Heart right ventricle (tissue), 16 donors: ENCODE measurements around the gene TEX54. TPM values are rescaled to one million over a fixed set of nuclear protein-coding genes. Genes with fewer than 3 reads are reported as not detected.

Experiments
- ATAC-seq, 8 donors: fragments of 200-7000 bp; cut with Tn5 transposase; one replicate each; pipeline ENCODE4 v1.9.1; 2020; ENCODE audit warnings: mild to moderate bottlenecking in 8 of 8, moderate library complexity in 8 of 8, moderate number of reproducible peaks in 1 of 8
- DNase-seq, 2 donors: peaks; one replicate each; pipeline ENCODE4 v3.0.0-alpha.2; 2020
- H3K27ac ChIP-seq, 10 donors: fragments of 200-600 bp; sonication (generic) in 2 of 10; one replicate each; pipeline versions ENCODE4 v1.5.0 to v1.8.0; 2020 to 2022; ENCODE audit warnings: mild to moderate bottlenecking in 3 of 10
- H3K27me3 ChIP-seq, 7 donors: fragments of 200-600 bp; one replicate each; pipeline ENCODE4 v1.8.0; 2021 to 2022; ENCODE audit warnings: mild to moderate bottlenecking in 2 of 7
- H3K36me3 ChIP-seq, 9 donors: fragments of 200-600 bp; sonication (generic) in 1 of 9; one replicate each; pipeline versions ENCODE4 v1.5.0 to v1.8.0; 2020 to 2022; ENCODE audit warnings: mild to moderate bottlenecking in 2 of 9
- H3K4me1 ChIP-seq, 9 donors: fragments of 200-600 bp; sonication (generic) in 1 of 9; one replicate each; pipeline versions ENCODE4 v1.5.0 to v1.8.0; 2020 to 2022; ENCODE audit warnings: mild to moderate bottlenecking in 4 of 9
- H3K4me3 ChIP-seq, 10 donors: fragments of 200-600 bp; sonication (generic) in 2 of 10; one replicate each; pipeline versions ENCODE4 v1.5.0 to v1.8.0; 2020 to 2022; ENCODE audit warnings: mild to moderate bottlenecking in 7 of 10, moderate library complexity in 2 of 10
- H3K9me3 ChIP-seq, 11 donors: fragments of 200-600 bp in 10 of 11; sonication (generic) in 2 of 11; one replicate each; pipeline versions ENCODE4 v1.5.0 to v1.8.0; 2013 to 2022; ENCODE audit warnings: mild to moderate bottlenecking in 2 of 11, control low read depth in 1 of 11, moderate library complexity in 1 of 11
- WGBS, 2 donors: extraction: QIAGEN DNeasy Blood & Tissue Kit; methylation state at CpG; one replicate each; pipeline ENCODE4 v1.1.7; 2013; ENCODE audit warnings: inconsistent platforms in 1 of 2; 5-methylcytosine and 5-hydroxymethylcytosine counted together
- intact Hi-C, 10 donors: fragments of 100-400 bp; cut with DNase I; formaldehyde crosslinking; loops; one replicate each; pipeline versions ENCODE4 v1.11.1 to v1.14.2; 2022
- polyA plus RNA-seq, 2 donors: library from polyadenylated mRNA; stranded (reverse); fragments of 200-250 nt; gene quantifications; one replicate each; pipeline ENCODE4 v1.2.3, GENCODE V29; 2013
- total RNA-seq, 10 donors: library from RNA; stranded (reverse); fragmentation: NEBNext Ultra II Directional in 3 of 10; extraction: Animal tissue kit (Norgen Biotek cat#: 25700) in 3 of 10; gene quantifications; one replicate each; pipeline versions ENCODE4 v1.2.1 to v1.2.4, GENCODE V29; 2021 to 2023
- TF ChIP-seq, protein P1 (sequence below), 9 donors: fragments of 200-600 bp; sonication (generic) in 2 of 9; IDR thresholded peaks; one replicate each; pipeline versions ENCODE4 v1.5.0 to v1.8.0; 2021 to 2022; ENCODE audit warnings: antibody characterized with exemption in 9 of 9, mild to moderate bottlenecking in 5 of 9, moderate library complexity in 1 of 9
- donor health status: Arrhythmogenic right ventricular cardiomyopathy.
- donor health status: ischemic (EF 13 %, LVEDD 7.1; RV severe dilation, severe dysfunction).
- donor health status: healthy with polysubstance abuse.
- donor health status: DM: no; HTN: yes; CAD: no.
- donor health status: DM: no; HTN: no; CAD: no.
- donor health status: ischemic (EF 25% LVEDD 6.9; RV normal size, moderate dysfunction).
- donor health status: ischemic (EF 25% LVEDD 5.7; RV mildly dilated, moderate dysfunction).
- donor health status: healthy.
- donor health status: DM: yes; HTN: yes; CAD: no.
- donor health status: Ischemic cardiomyopathy.
- donor health status: ischemic (EF 35%, LVEDD 5.7; RV mildly dilated, moderate dysfunction).
- donor health status: nonischemic (EF 11% LVEDD 7.7; RV severe dilation, severe dysfunction).
- donor health status: DM: yes; HTN: yes; CAD: no.
- donor health status: PGD.
- donor health status: ischemic (EF 29% LVEDD 5.4; RV normal size, mild dysfunction).
- donor health status: nonischemic (EF 23%, LVEDD 6.1; RV moderate dilation, normal function).

TEX54 gene
- total and polyA plus RNA-seq, 12 donors: not detected

DNA sequence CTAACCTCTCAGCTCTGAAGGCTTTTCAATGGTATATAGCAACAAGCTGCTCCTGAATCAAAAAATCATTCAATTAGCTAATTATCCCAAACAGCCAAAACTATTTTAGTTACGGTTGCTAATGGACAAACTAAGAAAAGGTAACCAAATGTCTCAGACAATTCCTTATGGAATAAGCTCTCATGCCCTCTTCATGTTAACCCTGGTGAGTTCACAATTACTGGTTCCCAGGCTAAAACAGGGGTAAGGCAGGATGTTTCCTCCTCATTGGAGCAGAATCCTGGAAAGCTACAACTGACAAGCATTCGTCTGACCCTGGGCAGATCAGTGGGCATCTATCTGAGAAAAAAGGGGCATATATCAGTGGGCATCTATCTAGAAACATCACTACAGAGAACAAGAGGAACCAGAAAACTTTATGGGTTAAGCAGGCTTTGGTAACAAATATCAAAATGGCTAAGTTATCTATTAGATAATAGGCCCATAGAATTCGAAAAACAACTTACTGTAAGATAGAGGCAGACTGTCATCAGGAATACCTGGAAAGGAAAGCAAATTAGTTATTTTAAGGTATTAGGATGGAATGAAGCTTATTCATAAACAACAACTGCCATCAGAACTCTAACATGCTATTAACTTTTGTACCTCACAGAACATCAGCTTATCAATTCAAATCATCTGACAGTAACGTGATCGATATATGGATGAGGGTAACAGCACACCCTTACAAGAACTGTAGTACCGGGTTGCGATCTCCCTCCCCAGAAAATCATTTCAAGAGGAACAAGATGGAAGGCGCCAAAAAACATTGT is 21.6 kb upstream of the TEX54 start:
- intact Hi-C loops: loop anchor here in 2 of 10 donors (1.0 to 10.0 kb wide), 3 partner anchors 11 to 279 kb away; partner anchors contain the start of gene EEF1G (in 1 of the 2)
- TF ChIP-seq, protein P1, sequence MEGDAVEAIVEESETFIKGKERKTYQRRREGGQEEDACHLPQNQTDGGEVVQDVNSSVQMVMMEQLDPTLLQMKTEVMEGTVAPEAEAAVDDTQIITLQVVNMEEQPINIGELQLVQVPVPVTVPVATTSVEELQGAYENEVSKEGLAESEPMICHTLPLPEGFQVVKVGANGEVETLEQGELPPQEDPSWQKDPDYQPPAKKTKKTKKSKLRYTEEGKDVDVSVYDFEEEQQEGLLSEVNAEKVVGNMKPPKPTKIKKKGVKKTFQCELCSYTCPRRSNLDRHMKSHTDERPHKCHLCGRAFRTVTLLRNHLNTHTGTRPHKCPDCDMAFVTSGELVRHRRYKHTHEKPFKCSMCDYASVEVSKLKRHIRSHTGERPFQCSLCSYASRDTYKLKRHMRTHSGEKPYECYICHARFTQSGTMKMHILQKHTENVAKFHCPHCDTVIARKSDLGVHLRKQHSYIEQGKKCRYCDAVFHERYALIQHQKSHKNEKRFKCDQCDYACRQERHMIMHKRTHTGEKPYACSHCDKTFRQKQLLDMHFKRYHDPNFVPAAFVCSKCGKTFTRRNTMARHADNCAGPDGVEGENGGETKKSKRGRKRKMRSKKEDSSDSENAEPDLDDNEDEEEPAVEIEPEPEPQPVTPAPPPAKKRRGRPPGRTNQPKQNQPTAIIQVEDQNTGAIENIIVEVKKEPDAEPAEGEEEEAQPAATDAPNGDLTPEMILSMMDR (IDR thresholded peaks at IDR 0.05): no peak
- WGBS, 2 donors: 13 to 23% methylated on average over 8 of the region's 8 CpGs
- Histone ChIP-seq H3K4me3 (peak overlapping the region; percentile 51 to 98 (median 68)), H3K4me1 (peaks cover 12 to 49% (median 29%) of the 10 kb centered on the region in 9 donors), H3K27me3 (no peaks in the 10 kb centered on the region), H3K36me3 (peaks cover 0 to 39% (median 29%) of the 10 kb centered on the region in 9 donors), H3K27ac (peak overlapping the region in 4 of 10 donors; percentile 78 to 88 (median 86)), H3K9me3 (no peaks in the 10 kb centered on the region)
- no peak for ATAC-seq
- no peak for DNase-seq

DNA sequence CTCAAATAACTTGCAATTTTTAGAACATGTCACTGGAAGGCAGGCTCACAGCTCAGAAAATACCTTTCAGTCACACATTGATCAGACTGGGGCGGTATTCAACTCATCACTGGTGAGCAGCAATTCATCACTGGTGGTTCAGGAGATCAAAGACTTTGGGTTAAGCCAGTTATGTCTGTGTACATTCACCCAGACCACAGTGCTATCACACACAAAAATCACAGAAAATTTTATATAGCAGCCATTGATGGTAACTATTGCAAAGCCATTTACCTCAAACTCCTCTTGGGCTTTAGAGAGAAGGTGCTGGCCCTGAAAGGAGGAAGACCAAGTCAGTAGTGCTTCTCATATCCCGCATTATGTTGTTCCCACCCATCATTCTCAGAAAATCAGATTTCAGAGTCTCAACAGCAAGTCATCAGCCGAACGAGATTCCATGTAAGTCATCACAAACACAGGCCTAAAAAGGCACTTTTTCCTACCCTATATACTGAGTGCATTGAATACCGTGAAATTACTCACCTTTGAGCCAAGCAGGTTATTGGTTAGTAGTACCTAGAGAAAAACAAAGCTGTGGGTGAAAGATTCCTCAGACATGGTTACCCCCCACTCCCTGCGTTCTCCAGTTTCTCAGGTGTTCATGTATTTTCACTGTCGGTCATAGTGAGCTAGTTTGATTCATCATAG is 20.8 kb upstream of the TEX54 start:
- TF ChIP-seq, protein P1 (IDR thresholded peaks at IDR 0.05): no peak
- H3K4me1 ChIP-seq: peaks cover 12 to 49% (median 29%) of the 10 kb centered on the region in 9 donors

DNA sequence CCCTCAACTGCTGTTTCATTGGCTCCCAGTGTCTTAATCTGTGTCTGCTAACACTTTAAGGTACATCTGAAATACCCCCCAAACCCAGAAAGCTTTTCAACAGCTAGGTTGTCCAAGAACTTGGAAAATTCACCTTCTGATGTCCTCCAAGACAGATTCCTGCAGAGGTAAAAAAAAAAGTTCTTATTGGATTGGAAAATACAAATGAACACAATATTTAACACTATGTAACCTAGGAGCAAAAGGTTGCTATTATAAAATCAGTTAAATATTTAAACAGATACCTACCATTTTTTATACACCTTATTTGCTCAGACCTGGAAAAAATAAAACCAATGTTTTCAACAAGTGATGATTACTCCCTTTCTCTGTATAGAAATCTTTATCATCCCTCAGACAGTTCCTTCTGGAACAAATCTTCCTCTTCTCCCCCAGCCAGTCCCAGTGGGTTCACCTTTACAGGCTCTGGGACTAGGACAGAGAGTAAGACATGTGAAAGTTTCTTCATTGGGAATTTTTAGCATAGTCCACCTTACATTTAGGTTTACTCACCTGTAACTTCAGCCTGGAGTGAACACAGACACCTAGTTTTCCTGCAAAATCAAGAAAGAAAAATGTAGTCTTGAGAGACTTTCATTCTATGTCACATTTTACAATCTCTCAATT is 20.0 kb upstream of the TEX54 start:
- Histone ChIP-seq H3K27me3 (no peaks in the 10 kb centered on the region), H3K36me3 (peaks cover 0 to 39% (median 29%) of the 10 kb centered on the region in 9 donors), H3K27ac (no peak overlapping the region), H3K9me3 (no peaks in the 10 kb centered on the region), H3K4me3 (no peak overlapping the region), H3K4me1 (peaks cover 12 to 44% (median 29%) of the 10 kb centered on the region in 9 donors)
- DNase-seq (no peak), ATAC-seq (no peak)
- TF ChIP-seq, protein P1 (IDR thresholded peaks at IDR 0.05): no peak
- intact Hi-C loops: loop anchor here in 1 of 10 donors (10.0 kb wide), 1 partner anchor 278 kb away; the partner anchor contains the start of gene EEF1G

More for the DNA sequence above, 20.8 kb upstream of the TEX54 start:
- DNase-seq (no peak), ATAC-seq (no peak)
- 59 to 60% methylated on average over 7 of the region's 7 CpGs for WGBS, 2 donors
- H3K36me3 ChIP-seq: peaks cover 0 to 39% (median 29%) of the 10 kb centered on the region in 9 donors
- no peaks in the 10 kb centered on the region for H3K27me3 ChIP-seq
- no peaks in the 10 kb centered on the region for H3K9me3 ChIP-seq
- intact Hi-C loops: loop anchor here in 1 of 10 donors (10.0 kb wide), 1 partner anchor 279 kb away; the partner anchor contains the start of gene EEF1G
- peak overlapping the region in 1 of 10 donors; percentile 23 for H3K27ac ChIP-seq
- H3K4me3 ChIP-seq: peak overlapping the region in 7 of 10 donors; percentile 65 to 98 (median 75)
